HG03378 (cell line): ENCODE measurements around the gene CAMK2B.

ENCODE experiments used
- ATAC-seq: cut with Tn5 transposase; IDR thresholded peaks from one replicate; pipeline ENCODE4 v1.9.1; 2021; ENCODE audit warnings: mild to moderate bottlenecking, moderate library complexity; ENCODE audit not compliant: unreplicated experiment

The CAMK2B gene

DNA sequence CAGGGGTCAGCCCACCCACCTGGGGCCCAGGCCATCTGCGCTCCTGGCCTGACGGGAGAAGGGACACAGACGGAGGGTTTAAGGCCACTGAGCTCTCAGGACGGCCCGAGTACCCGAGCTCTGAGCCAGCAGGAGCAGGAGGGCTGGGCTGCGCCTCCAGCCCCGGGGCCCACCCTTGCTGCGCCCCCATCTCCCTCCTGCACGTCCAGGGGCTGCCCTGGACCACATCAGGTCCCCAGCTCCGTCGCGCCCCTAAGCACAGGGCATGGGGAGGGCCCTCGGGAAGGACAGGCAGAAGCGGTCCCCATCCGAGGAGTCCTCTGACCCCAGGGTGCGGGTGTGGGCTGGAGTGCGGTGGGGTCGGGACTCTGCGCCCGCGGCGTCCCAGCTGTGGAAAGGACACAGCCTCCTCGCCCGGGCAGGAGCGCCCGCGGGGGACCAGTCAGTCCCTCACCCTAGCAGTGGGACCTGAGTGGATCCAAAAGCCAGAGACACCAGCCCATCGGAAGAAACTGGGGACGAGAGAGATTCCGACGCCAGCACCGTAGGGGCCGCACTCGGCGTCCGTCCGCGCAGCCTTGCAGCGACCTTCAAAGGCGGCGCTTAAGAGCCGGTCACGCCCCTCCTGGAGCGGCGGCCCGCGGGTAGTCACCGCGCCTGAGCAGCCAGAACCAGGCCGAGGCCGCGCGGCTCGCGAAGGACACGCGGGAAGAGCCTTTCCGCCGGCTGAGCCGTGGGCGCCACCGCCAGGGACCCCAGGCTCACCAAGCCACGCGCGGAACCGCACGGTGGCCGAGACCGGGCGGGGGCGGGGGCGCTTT, 15.9 kb downstream of the CAMK2B start:
- no peak for ATAC-seq

DNA sequence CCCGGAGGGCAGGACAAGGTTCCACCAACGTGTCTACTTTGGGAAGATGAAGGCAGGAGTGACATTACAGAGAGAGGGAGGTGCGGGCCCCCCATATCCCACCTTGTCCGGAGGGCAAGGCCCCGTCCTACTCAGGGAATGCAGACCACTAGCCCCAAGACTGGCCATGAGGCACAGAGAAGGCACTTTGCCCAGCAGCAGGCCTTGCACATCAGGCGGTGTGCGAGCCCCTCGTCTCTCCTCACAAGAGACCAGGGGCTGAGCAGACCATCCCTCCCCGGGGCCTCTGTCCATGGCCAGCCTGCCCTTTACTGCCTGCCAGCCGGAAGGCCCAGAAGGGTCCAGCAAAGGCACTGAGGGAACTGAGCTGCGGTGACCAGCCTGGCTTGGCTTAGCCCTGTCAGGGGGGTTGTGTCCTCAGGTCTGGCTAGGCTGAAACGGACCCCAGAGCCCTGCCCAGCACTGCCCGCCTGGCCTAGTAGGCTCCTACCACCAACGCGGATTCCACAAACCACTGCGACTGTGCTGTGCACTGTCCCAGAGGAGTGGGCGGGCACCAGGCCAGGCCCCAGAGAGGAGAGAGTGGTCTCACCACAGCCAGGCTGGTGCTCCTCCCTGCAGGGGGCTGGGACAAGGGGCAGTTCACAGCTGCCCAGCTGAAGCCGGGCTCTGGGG, 16.7 kb downstream of the CAMK2B start:
- no peak for ATAC-seq

DNA sequence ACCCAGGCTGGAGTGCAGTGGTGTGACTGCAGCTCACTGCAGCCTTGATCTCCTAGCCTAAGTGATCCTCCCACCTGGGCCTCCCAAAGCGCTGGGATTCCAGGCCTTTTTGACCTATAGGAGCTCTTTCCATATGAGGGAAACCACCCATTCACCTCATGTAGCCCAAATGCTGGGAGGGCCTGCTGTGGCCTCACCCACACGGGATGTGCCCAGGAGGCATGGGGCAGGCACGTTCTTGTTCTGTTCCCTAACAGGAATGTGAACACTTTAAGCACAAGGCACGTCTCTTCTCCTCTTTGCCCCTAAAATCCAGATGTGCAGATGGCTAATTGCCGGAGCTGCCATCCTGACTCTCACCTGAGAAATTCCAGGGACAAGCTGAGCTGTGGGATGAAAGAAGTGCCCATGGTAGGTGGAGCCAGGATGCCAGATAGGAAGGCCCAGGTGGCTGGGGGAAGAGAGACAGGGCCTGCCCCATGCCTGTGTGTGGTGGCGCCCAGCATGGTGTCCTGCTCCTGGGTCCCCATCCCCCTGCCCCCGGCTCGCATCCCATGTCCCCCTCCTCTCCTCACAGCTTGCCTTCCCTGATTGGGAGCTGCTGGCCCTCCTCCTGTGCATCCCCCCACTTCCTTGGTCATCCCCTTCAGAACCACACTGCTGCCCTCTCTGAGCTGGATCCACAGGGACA, 17.3 kb downstream of the CAMK2B start:
- ATAC-seq, result no peak

- no peak for ATAC-seq
Measured at GRCh38 chr7:44307301-44307900, 18.0 kb downstream of the CAMK2B start.

DNA sequence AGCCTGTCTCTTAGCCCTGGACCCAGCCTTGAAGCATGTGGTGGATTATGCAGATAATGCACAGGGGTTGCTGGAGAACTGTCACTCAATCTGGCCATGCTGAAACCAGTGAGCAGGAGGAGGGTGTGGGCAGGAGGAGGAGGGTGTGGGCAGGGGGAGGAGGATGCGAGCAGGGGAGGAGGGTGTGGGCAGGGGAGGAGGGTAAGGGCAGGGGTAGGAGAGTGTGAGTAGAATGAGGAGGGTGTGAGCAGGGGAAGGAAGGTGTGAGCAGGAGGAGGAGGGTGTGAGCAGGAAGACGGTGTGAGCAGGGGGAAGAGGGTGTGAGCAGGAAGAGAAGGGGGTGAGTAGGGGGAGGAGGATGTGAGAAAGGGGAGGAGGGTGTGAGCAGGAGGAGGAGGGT, 18.8 kb downstream of the CAMK2B start:
- no peak for ATAC-seq

- ATAC-seq, result no peak
Measured at GRCh38 chr7:44305564-44306507, 19.6 kb downstream of the CAMK2B start.

GRCh38 chr7:44294325-44295069, 30.9 kb downstream of the CAMK2B start:
- ATAC-seq, result no peak

GRCh38 chr7:44293561-44294324, 31.7 kb downstream of the CAMK2B start:
- no peak for ATAC-seq

GRCh38 chr7:44292876-44293560, 32.4 kb downstream of the CAMK2B start:
- no peak for ATAC-seq

DNA sequence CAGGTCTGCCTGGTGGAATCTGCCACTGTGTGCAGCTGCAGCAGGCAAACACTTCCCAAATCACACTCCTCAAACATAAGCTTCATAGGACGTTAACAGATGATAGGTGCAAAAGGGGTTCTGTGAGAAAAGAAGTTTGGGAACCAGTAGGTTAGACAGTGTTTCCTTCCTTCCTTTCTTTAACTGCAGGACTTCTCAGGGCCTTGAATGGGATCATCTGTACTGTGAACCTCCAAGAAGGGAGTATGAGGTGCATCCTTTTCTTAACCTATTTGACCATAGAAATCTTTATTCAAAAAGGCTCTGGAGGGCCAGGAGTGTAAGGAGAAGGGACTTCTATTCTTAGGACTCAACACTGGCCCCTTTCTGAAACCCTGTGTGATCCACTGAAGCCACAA, 33.0 kb downstream of the CAMK2B start:
- ATAC-seq, result no peak

DNA sequence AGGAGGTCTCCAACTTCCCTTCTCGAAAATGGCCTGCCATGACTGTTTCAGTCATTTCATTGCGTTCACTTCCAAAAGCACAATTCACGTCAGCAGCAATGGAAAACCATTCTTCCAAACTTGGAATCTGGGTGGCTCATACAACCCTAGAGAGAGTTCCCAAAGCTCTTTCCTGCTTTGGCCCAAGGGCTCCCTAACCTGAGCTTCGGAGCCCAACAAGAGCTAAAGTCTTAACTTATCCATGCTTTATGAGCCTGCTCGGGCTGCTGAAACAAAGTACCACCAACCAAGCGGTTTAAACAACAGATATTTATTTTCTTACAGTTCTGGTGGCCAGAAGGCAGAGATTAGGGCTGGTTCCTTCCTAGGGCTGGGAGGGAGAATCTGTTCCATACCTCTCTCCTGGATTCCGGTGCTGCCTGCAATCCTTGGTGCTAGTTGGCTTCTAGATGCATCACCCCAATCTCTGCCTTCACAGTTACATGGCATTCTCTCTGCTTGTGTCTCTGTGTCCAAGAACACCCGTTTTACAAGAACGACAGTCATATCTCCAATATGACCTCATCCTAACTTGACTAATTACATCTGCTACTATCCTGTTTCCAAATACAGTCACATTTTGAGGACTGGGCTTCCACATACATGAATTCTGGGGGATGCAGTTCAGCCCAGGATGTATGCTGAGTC, 33.5 kb downstream of the CAMK2B start:
- ATAC-seq, result no peak

DNA sequence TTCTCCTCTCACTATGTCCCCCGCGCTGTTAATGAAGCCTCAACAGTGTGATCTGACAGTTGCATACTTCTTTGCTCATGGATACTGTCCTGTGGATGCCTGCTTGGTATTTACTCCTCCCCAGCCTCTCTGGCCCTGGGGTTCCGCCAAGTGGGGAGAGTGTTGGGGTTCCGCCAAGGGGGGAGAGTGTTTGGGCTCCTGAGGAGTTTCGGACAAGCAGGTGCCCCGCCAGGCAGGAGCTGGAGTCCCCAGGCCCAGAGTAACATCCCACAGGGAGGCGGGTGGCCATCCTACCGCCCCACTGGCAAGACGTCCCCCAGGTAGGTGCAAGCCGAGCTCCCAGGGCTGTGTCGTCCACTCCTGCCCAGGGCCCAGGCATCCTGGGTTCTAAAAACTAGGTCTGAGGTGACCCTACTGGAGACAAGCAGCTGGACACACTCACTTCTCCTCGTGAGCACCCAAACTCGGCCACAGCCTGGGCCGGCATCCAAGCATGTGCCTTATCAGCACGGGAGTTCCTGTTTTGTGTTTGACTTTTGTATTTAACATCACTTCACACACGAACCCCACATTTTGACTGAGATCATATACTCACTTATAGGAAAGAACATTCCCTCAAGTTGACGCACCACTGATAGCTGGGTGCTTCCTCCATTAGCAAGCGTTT, 34.2 kb downstream of the CAMK2B start:
- no peak for ATAC-seq

GRCh38 chr7:44290252-44290620, 35.2 kb downstream of the CAMK2B start:
- ATAC-seq, result no peak

- no peak for ATAC-seq
Measured at GRCh38 chr7:44289341-44290251, 35.8 kb downstream of the CAMK2B start.

- no peak for ATAC-seq
Measured at GRCh38 chr7:44288811-44289340, 36.5 kb downstream of the CAMK2B start.

GRCh38 chr7:44288381-44288685, 37.1 kb downstream of the CAMK2B start:
- no peak for ATAC-seq
